ENCODE data around the gene ZNF491. TPM values are rescaled to one million over a fixed set of nuclear protein-coding genes. Genes with fewer than 3 reads are reported as not detected.
"Not testable (repeated sequence)": the region's sequence is repeated elsewhere in the genome, so short reads cannot be mapped to it uniquely, and the experiment has no call there.

Gene ZNF491
- polyA plus RNA-seq, 1 donor from 2014 or later, result 0.85 TPM

DNA sequence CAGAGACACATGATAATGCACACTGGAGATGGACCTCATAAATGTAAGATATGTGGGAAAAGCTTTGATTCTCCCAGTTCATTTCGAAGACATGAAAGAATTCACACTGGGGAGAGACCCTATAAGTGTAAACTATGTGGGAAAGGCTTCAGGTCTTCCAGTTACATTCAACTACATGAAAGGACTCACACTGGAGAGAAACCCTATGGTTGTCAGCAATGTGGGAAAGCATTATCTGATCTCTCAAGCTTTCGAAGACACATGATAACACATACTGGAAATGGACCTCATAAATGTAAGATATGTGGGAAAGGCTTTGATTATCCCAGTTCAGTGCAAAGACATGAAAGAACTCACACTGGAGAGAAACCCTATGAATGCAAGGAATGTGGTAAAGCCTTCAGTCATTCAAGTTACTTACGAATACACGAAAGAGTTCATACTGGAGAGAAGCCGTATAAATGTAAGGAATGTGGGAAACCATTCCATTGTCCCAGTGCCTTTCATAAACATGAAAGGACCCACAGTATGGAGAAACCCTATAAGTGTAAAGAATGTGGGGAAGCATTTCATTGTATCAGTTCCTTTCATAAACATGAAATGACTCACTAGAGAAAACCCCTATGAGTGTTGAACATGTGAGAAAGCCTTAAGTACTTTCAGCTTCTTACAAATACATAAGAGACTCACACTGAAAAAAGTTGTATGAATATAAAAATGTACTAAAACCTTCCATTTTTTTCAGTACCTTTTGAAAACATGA is 16.8 kb upstream of the ZNF491 start:
- H3K27ac Mint-ChIP-seq, result peak overlapping the region in 1 of 3 donors; percentile 67
- H3K9me3 Mint-ChIP-seq, result peaks cover 19 to 49% (median 28%) of the 10 kb centered on the region in 3 donors
- no peaks in the 10 kb centered on the region for H3K4me1 Mint-ChIP-seq
- peaks cover 36% of the 10 kb centered on the region for H3K36me3 Mint-ChIP-seq
- no peaks in the 10 kb centered on the region for H3K27me3 Mint-ChIP-seq
- no peak overlapping the region for H3K4me3 Mint-ChIP-seq

GRCh38 chr19:11783767-11784166 is 14.6 kb upstream of the ZNF491 start:
- no peak overlapping the region for H3K4me3 Mint-ChIP-seq
- H3K9me3 Mint-ChIP-seq, result peaks cover 18 to 51% (median 28%) of the 10 kb centered on the region in 3 donors
- H3K27me3 Mint-ChIP-seq, result no peaks in the 10 kb centered on the region
- no peak overlapping the region for H3K27ac Mint-ChIP-seq
- H3K36me3 Mint-ChIP-seq, result peaks cover 24% of the 10 kb centered on the region
- no peaks in the 10 kb centered on the region for H3K4me1 Mint-ChIP-seq

GRCh38 chr19:11784356-11784755 is 14.0 kb upstream of the ZNF491 start:
- Mint-ChIP-seq H3K9me3 (peaks cover 15 to 52% (median 34%) of the 10 kb centered on the region in 3 donors), H3K36me3 (peaks cover 20% of the 10 kb centered on the region), H3K27me3 (no peaks in the 10 kb centered on the region)

GRCh38 chr19:11787536-11787935 is 10.8 kb upstream of the ZNF491 start:
- Mint-ChIP-seq H3K4me1 (peaks cover 0 to 2% (median 0%) of the 10 kb centered on the region in 3 donors), H3K9me3 (peaks cover 15 to 57% (median 38%) of the 10 kb centered on the region in 3 donors), H3K36me3 (peaks cover 5% of the 10 kb centered on the region)

More at GRCh38 chr19:11784356-11784755, 14.0 kb upstream of the ZNF491 start:
- Mint-ChIP-seq H3K27ac (no peak overlapping the region), H3K4me3 (peak overlapping the region in 1 of 4 donors; percentile 13), H3K4me1 (no peaks in the 10 kb centered on the region)

DNA sequence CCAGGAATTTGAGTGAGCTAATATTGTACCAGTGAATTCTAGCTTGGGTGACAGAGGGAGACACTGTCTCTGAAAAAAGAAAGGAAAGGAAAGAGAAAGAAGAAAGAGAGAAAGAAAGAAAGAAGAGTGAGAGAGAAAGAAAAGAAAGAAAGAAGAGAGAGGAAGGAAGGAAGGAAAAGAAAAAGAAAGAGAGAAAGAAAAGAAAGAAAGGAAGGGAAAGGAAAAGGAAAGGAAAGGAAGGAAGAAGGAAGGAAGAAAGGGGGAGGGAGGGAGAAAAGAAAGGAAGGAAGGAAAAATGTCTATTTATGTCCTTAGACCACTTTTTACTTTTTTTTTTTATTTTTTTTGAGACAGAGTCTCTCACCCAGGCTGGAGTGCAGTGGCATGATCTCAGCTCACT is 5.4 kb upstream of the ZNF491 start:
- H3K4me1 Mint-ChIP-seq, result peaks cover 7 to 9% (median 8%) of the 10 kb centered on the region in 3 donors
- H3K27ac Mint-ChIP-seq, result no peak overlapping the region
- no peaks in the 10 kb centered on the region for H3K27me3 Mint-ChIP-seq
- peaks cover 3 to 29% (median 22%) of the 10 kb centered on the region in 3 donors for H3K9me3 Mint-ChIP-seq
- no peaks in the 10 kb centered on the region for H3K36me3 Mint-ChIP-seq
- no peak overlapping the region for H3K4me3 Mint-ChIP-seq

More at GRCh38 chr19:11787536-11787935, 10.8 kb upstream of the ZNF491 start:
- Mint-ChIP-seq H3K27me3 (no peaks in the 10 kb centered on the region), H3K27ac (no peak overlapping the region), H3K4me3 (no peak overlapping the region)

- Mint-ChIP-seq H3K4me3 (peak overlapping the region; percentile 36 to 96 (median 92)), H3K27me3 (no peaks in the 10 kb centered on the region), H3K27ac (peak overlapping the region; percentile 61 to 89 (median 63)), H3K9me3 (no peaks in the 10 kb centered on the region), H3K4me1 (peaks cover 10 to 14% (median 12%) of the 10 kb centered on the region in 3 donors), H3K36me3 (no peaks in the 10 kb centered on the region)
Observed at GRCh38 chr19:11797491-11797890, 832 bp upstream of the ZNF491 start.

DNA sequence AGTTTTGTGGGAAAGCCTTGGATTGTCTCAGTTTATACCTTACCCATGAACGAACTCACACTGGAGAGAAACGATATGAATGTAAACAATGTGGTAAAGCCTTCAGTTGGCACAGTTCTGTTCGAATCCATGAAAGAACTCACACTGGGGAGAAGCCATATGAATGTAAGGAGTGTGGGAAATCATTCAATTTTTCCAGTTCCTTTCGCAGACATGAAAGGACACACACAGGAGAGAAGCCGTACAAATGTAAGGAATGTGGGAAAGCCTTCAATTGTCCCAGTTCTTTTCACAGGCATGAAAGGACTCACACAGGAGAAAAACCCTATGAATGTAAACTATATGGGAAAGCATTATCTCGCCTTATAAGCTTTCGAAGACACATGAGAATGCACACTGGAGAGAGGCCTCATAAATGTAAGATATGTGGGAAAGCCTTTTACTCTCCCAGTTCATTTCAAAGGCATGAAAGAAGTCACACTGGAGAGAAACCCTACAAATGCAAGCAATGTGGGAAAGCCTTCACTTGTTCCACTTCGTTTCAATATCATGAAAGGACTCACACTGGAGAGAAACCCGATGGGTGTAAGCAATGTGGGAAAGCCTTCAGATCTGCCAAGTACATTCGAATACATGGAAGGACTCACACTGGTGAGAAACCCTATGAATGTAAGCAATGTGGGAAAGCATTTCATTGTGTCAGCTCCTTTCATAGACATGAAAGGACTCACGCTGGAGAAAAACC is 8.2 kb downstream of the ZNF491 start:
- no peaks in the 10 kb centered on the region for H3K4me1 Mint-ChIP-seq
- peaks cover 3% of the 10 kb centered on the region for H3K36me3 Mint-ChIP-seq
- no peak overlapping the region for H3K4me3 Mint-ChIP-seq
- no peaks in the 10 kb centered on the region for H3K27me3 Mint-ChIP-seq
- H3K9me3 Mint-ChIP-seq, result peaks cover 5 to 26% (median 23%) of the 10 kb centered on the region in 3 donors
- H3K27ac Mint-ChIP-seq, result no peak overlapping the region

GRCh38 chr19:11807099-11807380 is 8.7 kb downstream of the ZNF491 start:
- Mint-ChIP-seq H3K36me3 (peaks cover 3% of the 10 kb centered on the region), H3K4me3 (no peak overlapping the region), H3K27ac (no peak overlapping the region), H3K9me3 (peaks cover 5 to 26% (median 23%) of the 10 kb centered on the region in 3 donors), H3K27me3 (no peaks in the 10 kb centered on the region), H3K4me1 (no peaks in the 10 kb centered on the region)

DNA sequence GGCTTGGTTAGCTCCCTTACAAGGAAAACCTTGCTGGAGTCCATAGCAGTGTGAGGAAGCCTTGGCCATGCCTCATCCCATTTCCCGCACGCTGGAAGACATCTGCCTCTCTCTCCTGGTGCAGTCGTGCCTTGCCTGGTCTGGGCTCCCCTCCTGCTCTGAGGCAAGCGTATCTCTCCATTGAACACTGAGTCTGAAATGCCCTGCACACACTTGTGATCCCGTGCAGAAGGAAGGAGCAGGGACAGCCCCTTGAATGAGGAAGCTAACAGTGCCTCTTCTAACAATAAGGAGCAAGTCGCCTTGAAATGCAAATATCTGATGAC is 15.3 kb downstream of the ZNF491 start:
- Mint-ChIP-seq H3K4me1 (peaks cover 11 to 25% (median 16%) of the 10 kb centered on the region in 3 donors), H3K27me3 (no peaks in the 10 kb centered on the region), H3K4me3 (peak overlapping the region; percentile 91 to 99 (median 96)), H3K36me3 (peaks cover 8% of the 10 kb centered on the region), H3K9me3 (peaks cover 0 to 4% (median 0%) of the 10 kb centered on the region in 3 donors), H3K27ac (peak overlapping the region; percentile 34 to 93 (median 80))

DNA sequence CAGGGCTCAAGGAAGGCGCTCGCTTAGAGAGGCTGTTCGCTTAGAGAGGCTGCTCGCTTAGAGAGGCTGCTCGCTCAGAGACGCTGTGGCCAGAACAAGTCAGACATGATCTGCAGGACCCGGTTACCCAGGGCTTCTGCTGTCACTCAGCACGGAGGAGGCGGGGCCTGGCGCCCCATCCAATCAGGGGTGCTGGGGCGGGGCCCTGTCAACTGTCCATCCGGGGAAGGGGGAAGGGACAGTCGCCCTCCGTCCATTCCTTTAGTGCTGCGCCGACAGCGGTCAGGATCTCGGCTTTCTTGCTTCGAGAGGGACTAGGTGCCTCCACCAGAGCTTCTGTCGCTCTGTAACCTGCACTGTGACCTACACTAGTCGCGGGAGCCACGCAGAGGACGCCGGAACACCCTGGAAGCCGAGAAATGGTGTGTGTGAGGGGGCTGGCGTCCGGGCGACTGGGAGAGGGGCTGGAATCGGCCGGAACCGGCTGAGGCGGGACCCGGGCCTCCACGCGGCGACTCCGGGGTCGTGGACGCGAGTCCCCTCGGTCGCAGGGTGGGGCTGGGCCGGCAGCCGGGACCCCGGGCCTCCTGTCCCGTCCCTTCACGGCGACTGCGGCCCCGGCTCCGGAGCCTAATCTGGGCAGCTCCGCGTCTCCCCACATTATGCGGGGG is 15.8 kb downstream of the ZNF491 start, which contains the start of gene ZNF440:
Gene ZNF440, plus strand, starts transcription at position 245 of the 671 bp plus-strand sequence. Its CDS starts 175 bp downstream, at position 420.
- peak within 1 kb of the TSS; percentile 34 to 93 (median 80) for H3K27ac Mint-ChIP-seq
- H3K4me1 Mint-ChIP-seq, result peaks cover 11 to 25% (median 16%) of the 10 kb centered on the region in 3 donors
- peaks cover 10% of the 10 kb centered on the region for H3K36me3 Mint-ChIP-seq
- H3K4me3 Mint-ChIP-seq, result peak within 1 kb of the TSS; percentile 91 to 99 (median 96)
- no peaks in the 10 kb centered on the region for H3K27me3 Mint-ChIP-seq
- H3K9me3 Mint-ChIP-seq, result no peaks in the 10 kb centered on the region

DNA sequence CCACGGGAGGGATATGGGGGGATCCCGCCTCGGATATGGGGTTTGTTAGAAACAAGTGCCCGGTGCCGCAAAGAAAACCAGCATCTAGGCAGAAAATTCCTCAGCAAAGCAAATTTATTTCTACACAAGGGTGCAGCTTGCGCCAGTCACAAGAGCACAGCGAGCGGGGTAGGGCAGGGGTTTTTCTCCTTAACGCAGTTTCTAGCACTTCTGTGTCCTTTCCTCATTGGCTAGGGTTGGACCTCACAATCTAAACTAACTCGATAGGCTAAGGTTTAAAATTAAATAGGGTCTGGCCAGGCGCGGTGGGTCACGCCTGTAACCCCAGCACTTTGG is 16.3 kb downstream of the ZNF491 start:
- H3K4me3 Mint-ChIP-seq, result peak overlapping the region; percentile 91 to 99 (median 92)
- peaks cover 10% of the 10 kb centered on the region for H3K36me3 Mint-ChIP-seq
- no peak overlapping the region for H3K27ac Mint-ChIP-seq
- no peaks in the 10 kb centered on the region for H3K27me3 Mint-ChIP-seq
- H3K9me3 Mint-ChIP-seq, result no peaks in the 10 kb centered on the region
- H3K4me1 Mint-ChIP-seq, result peaks cover 11 to 25% (median 16%) of the 10 kb centered on the region in 3 donors

GRCh38 chr19:11821474-11822109 is 23.3 kb downstream of the ZNF491 start:
- Mint-ChIP-seq H3K36me3 (peaks cover 11% of the 10 kb centered on the region), H3K4me1 (peaks cover 0 to 9% (median 2%) of the 10 kb centered on the region in 3 donors), H3K27ac (no peak overlapping the region), H3K27me3 (no peaks in the 10 kb centered on the region), H3K9me3 (peaks cover 0 to 5% (median 3%) of the 10 kb centered on the region in 3 donors), H3K4me3 (no peak overlapping the region)

GRCh38 chr19:11828957-11829876 is 30.9 kb downstream of the ZNF491 start:
- not testable (repeated sequence) for H3K4me3 Mint-ChIP-seq, H3K4me1 Mint-ChIP-seq, H3K27ac Mint-ChIP-seq, H3K27me3 Mint-ChIP-seq
- H3K9me3 Mint-ChIP-seq, result peaks cover 2 to 42% (median 33%) of the 10 kb centered on the region in 3 donors
- H3K36me3 Mint-ChIP-seq, result peaks cover 42% of the 10 kb centered on the region
